Measurements from ENCODE around the gene BTBD2.

The BTBD2 gene

DNA sequence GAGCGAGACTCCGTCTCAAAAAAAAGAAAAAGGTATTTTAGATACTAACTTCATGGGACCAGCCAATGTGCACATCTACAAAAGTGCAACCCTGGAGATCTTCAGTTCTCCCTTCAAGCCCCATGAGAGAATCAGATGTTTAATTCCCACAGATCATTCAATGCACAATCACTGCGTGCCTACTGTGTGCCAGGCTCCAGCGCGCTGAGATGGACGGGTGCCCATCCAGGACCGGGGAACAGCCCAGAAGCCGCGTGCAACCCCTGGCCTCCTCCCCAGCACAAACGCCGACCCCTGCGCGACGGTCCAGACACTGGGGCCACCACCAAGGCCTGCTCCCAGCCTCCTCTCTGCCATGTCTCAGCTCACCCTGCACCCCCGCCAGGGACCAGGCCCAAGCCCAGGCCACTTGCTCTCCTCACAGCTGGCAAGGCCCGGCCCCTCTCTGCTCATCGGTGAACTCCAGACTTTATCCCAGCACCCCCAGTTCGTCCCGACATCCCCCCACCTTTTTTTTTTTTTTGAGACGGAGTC, 5.3 kb downstream of the BTBD2 start:
- H2BK12ac ChIP-seq (ENCODE audit: low read length): no peak overlapping the region
- no peak overlapping the region for H3K4me2 ChIP-seq (ENCODE audit: low read length)
- peaks cover 4 to 5% of the 10 kb centered on the region in 2 experiments for H3K4me1 ChIP-seq (ENCODE audit: control insufficient read depth in 1 of 2, insufficient read depth in 2 of 2, low read length in 2 of 2)
- peaks cover 2% of the 10 kb centered on the region for H3K79me1 ChIP-seq (ENCODE audit: low read length)
- H4K12ac ChIP-seq (ENCODE audit: low read depth, low read length): no peak overlapping the region
- H2AK5ac ChIP-seq (ENCODE audit: low read length): no peak overlapping the region
- H2BK120ac ChIP-seq (ENCODE audit: insufficient read depth, low read length, poor library complexity): no peak overlapping the region
- no CpG with 5 or more reads among the region's 20 CpGs for WGBS (ENCODE audit: extremely low coverage, insufficient coverage, insufficient read length)
- no peak overlapping the region for H3K18ac ChIP-seq (ENCODE audit: low read length)
- no peak overlapping the region for H3K4me3 ChIP-seq (ENCODE audit: low read depth, low read length)
- H3K36me3 ChIP-seq (ENCODE audit: control insufficient read depth in 1 of 2, insufficient read depth in 2 of 2, low read length in 2 of 2): peaks cover 0 to 2% of the 10 kb centered on the region in 2 experiments
- H3K27me3 ChIP-seq (ENCODE audit: insufficient read depth, low read length): no peaks in the 10 kb centered on the region
- H3K9ac ChIP-seq (ENCODE audit: low read length): no peak overlapping the region
- no peak overlapping the region for H3K23ac ChIP-seq (ENCODE audit: low read length)
- no peak overlapping the region for H4K8ac ChIP-seq (ENCODE audit: low read depth, low read length)
- H2AFZ ChIP-seq (ENCODE audit: insufficient read depth, low read length, poor library complexity): no peak overlapping the region
- no peak overlapping the region for H3K27ac ChIP-seq (ENCODE audit: low read depth, low read length)
- H4K91ac ChIP-seq (ENCODE audit: low read depth, low read length): no peak overlapping the region
- H3K79me2 ChIP-seq (ENCODE audit: control insufficient read depth, insufficient read depth, low read length, poor library complexity): peaks cover 3% of the 10 kb centered on the region
- H3K14ac ChIP-seq (ENCODE audit: low read length): no peak overlapping the region
- H2BK5ac ChIP-seq (ENCODE audit: low read depth, low read length, poor library complexity): no peak overlapping the region
- DNase-seq: no peak
- H3K4ac ChIP-seq (ENCODE audit: low read depth, low read length): no peak overlapping the region
- peaks cover 5% of the 10 kb centered on the region for H3K9me3 ChIP-seq (ENCODE audit: insufficient read depth, low read depth, low read length)

DNA sequence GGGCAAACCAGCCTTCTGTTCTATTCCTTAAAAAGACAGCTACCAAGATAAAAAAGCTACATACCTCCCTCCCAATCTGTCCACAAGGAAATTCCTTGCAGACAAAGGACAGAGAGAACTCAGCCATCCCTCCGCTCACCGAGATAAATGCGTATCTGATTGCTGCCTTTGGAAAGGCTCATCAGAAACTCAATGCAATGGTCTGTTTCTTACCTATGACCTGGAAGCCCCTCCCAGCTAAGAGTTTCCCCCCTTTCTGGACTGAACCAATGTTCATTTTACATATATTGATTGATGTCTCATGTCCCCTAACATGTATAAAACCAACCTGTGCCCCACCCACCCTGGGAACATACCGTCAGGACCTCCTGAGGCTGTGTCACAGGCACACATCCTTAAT, 11.6 kb downstream of the BTBD2 start:
- Histone ChIP-seq H3K9ac (ENCODE audit: low read length) (no peak overlapping the region), H3K23ac (ENCODE audit: low read length) (no peak overlapping the region)
- WGBS (ENCODE audit: extremely low coverage, insufficient coverage, insufficient read length): no CpG with 5 or more reads among the region's 4 CpGs

GRCh38 chr19:1999856-2000515, 15.5 kb downstream of the BTBD2 start:
- Histone ChIP-seq H3K79me1 (ENCODE audit: low read length) (no peaks in the 10 kb centered on the region), H3K18ac (ENCODE audit: low read length) (no peak overlapping the region), H3K4me2 (ENCODE audit: low read length) (no peak overlapping the region), H3K14ac (ENCODE audit: low read length) (no peak overlapping the region), H2AFZ (ENCODE audit: insufficient read depth, low read length, poor library complexity) (no peak overlapping the region), H3K27me3 (ENCODE audit: insufficient read depth, low read length) (no peaks in the 10 kb centered on the region), H3K79me2 (ENCODE audit: control insufficient read depth, insufficient read depth, low read length, poor library complexity) (no peaks in the 10 kb centered on the region), H3K4ac (ENCODE audit: low read depth, low read length) (no peak overlapping the region), H3K36me3 (ENCODE audit: control insufficient read depth in 1 of 2, insufficient read depth in 2 of 2, low read length in 2 of 2) (peaks cover 11 to 21% of the 10 kb centered on the region in 2 experiments), H3K23ac (ENCODE audit: low read length) (no peak overlapping the region), H2BK12ac (ENCODE audit: low read length) (no peak overlapping the region), H3K4me1 (ENCODE audit: control insufficient read depth in 1 of 2, insufficient read depth in 2 of 2, low read length in 2 of 2) (no peaks in the 10 kb centered on the region), H4K12ac (ENCODE audit: low read depth, low read length) (no peak overlapping the region), H3K4me3 (ENCODE audit: low read depth, low read length) (no peak overlapping the region), H3K9ac (ENCODE audit: low read length) (no peak overlapping the region), H3K27ac (ENCODE audit: low read depth, low read length) (no peak overlapping the region), H2BK120ac (ENCODE audit: insufficient read depth, low read length, poor library complexity) (no peak overlapping the region), H3K9me3 (ENCODE audit: insufficient read depth, low read depth, low read length) (no peaks in the 10 kb centered on the region), H2AK5ac (ENCODE audit: low read length) (no peak overlapping the region), H4K8ac (ENCODE audit: low read depth, low read length) (no peak overlapping the region), H4K91ac (ENCODE audit: low read depth, low read length) (no peak overlapping the region), H2BK5ac (ENCODE audit: low read depth, low read length, poor library complexity) (no peak overlapping the region)
- WGBS (ENCODE audit: extremely low coverage, insufficient coverage, insufficient read length): no CpG with 5 or more reads among the region's 26 CpGs
- DNase-seq: no peak

More for the DNA sequence above, 11.6 kb downstream of the BTBD2 start:
- no peaks in the 10 kb centered on the region for H3K79me2 ChIP-seq (ENCODE audit: control insufficient read depth, insufficient read depth, low read length, poor library complexity)
- no peak overlapping the region for H3K4me2 ChIP-seq (ENCODE audit: low read length)
- H2AFZ ChIP-seq (ENCODE audit: insufficient read depth, low read length, poor library complexity): no peak overlapping the region
- no peaks in the 10 kb centered on the region for H3K79me1 ChIP-seq (ENCODE audit: low read length)
- no peak overlapping the region for H4K12ac ChIP-seq (ENCODE audit: low read depth, low read length)
- peaks cover 11 to 16% of the 10 kb centered on the region in 2 experiments for H3K36me3 ChIP-seq (ENCODE audit: control insufficient read depth in 1 of 2, insufficient read depth in 2 of 2, low read length in 2 of 2)
- H3K4me1 ChIP-seq (ENCODE audit: control insufficient read depth in 1 of 2, insufficient read depth in 2 of 2, low read length in 2 of 2): no peaks in the 10 kb centered on the region
- H2AK5ac ChIP-seq (ENCODE audit: low read length): no peak overlapping the region
- H3K4me3 ChIP-seq (ENCODE audit: low read depth, low read length): no peak overlapping the region
- no peak overlapping the region for H4K91ac ChIP-seq (ENCODE audit: low read depth, low read length)
- no peak overlapping the region for H2BK12ac ChIP-seq (ENCODE audit: low read length)
- no peak overlapping the region for H3K27ac ChIP-seq (ENCODE audit: low read depth, low read length)
- H3K27me3 ChIP-seq (ENCODE audit: insufficient read depth, low read length): no peaks in the 10 kb centered on the region
- H3K9me3 ChIP-seq (ENCODE audit: insufficient read depth, low read depth, low read length): no peaks in the 10 kb centered on the region
- H2BK5ac ChIP-seq (ENCODE audit: low read depth, low read length, poor library complexity): no peak overlapping the region
- H3K4ac ChIP-seq (ENCODE audit: low read depth, low read length): no peak overlapping the region
- no peak overlapping the region for H3K18ac ChIP-seq (ENCODE audit: low read length)
- no peak overlapping the region for H4K8ac ChIP-seq (ENCODE audit: low read depth, low read length)
- H3K14ac ChIP-seq (ENCODE audit: low read length): no peak overlapping the region
- no peak for DNase-seq
- no peak overlapping the region for H2BK120ac ChIP-seq (ENCODE audit: insufficient read depth, low read length, poor library complexity)

DNA sequence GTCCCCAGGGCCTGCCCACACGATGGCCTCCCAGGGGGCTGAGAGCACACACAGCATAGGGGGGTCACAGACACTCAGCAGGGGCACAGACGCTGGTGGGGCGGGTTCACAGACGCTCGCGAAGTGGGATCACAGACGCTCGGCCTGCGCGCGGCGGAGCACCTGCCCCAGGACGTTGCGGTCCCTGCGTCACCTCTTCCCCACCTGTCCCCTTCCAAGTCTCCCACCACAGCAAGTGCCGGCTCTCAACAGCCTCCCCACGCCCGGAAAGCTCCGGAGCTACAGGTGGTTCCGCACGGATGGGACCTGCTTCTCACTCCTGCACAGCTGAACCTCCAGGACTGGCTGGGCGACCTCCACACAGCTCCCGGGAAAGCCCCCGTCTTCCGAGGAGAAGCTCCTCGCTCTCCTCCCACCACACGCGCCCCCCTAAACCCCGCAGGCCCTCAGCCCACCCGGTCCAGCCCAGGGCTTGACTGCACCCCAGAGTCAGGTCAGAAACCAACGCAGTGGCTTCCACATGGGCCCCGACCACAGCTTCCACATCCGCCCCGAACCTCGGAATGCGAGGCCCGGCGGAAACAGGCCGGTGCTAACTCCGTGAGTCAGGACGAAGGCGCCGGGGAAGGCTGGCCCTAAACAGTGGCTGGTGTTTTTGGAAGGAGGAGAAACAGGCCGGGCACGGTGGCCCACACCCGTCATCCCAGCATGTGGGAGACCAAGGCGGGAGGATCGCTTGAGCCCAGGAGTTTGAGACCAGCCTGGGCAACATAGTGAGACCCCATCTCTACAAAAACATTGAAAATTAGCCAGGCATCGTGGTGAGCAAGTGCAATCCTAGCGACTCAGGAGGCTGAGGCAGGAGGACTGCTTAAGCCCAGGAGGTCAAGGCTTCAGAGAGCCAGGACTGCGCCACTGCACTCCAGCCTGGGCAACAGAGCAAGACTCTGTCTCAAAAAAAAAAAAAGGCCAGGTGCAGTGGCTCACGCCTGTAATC, 16.5 kb downstream of the BTBD2 start:
- no peak overlapping the region for H3K4me3 ChIP-seq (ENCODE audit: low read depth, low read length)
- no peaks in the 10 kb centered on the region for H3K9me3 ChIP-seq (ENCODE audit: insufficient read depth, low read depth, low read length)
- no peaks in the 10 kb centered on the region for H3K79me2 ChIP-seq (ENCODE audit: control insufficient read depth, insufficient read depth, low read length, poor library complexity)
- no peak overlapping the region for H2BK5ac ChIP-seq (ENCODE audit: low read depth, low read length, poor library complexity)
- no peak overlapping the region for H4K8ac ChIP-seq (ENCODE audit: low read depth, low read length)
- no peak overlapping the region for H3K14ac ChIP-seq (ENCODE audit: low read length)
- H3K18ac ChIP-seq (ENCODE audit: low read length): no peak overlapping the region
- H2AFZ ChIP-seq (ENCODE audit: insufficient read depth, low read length, poor library complexity): no peak overlapping the region
- H3K27me3 ChIP-seq (ENCODE audit: insufficient read depth, low read length): no peaks in the 10 kb centered on the region
- H3K4me1 ChIP-seq (ENCODE audit: control insufficient read depth in 1 of 2, insufficient read depth in 2 of 2, low read length in 2 of 2): no peaks in the 10 kb centered on the region
- no peak overlapping the region for H3K9ac ChIP-seq (ENCODE audit: low read length)
- H3K23ac ChIP-seq (ENCODE audit: low read length): no peak overlapping the region
- H2BK120ac ChIP-seq (ENCODE audit: insufficient read depth, low read length, poor library complexity): no peak overlapping the region
- H3K4me2 ChIP-seq (ENCODE audit: low read length): no peak overlapping the region
- no peaks in the 10 kb centered on the region for H3K79me1 ChIP-seq (ENCODE audit: low read length)
- H3K36me3 ChIP-seq (ENCODE audit: control insufficient read depth in 1 of 2, insufficient read depth in 2 of 2, low read length in 2 of 2): peaks cover 11 to 21% of the 10 kb centered on the region in 2 experiments
- no peak for DNase-seq
- H3K27ac ChIP-seq (ENCODE audit: low read depth, low read length): no peak overlapping the region
- no peak overlapping the region for H2AK5ac ChIP-seq (ENCODE audit: low read length)
- WGBS (ENCODE audit: extremely low coverage, insufficient coverage, insufficient read length): no CpG with 5 or more reads among the region's 52 CpGs
- no peak overlapping the region for H4K12ac ChIP-seq (ENCODE audit: low read depth, low read length)
- no peak overlapping the region for H2BK12ac ChIP-seq (ENCODE audit: low read length)
- H4K91ac ChIP-seq (ENCODE audit: low read depth, low read length): no peak overlapping the region
- H3K4ac ChIP-seq (ENCODE audit: low read depth, low read length): no peak overlapping the region
